OCI-LY1 (cell line): Measurements from ENCODE around the gene COL23A1.

Experiments used
- CTCF ChIP-seq: fragments of 200-600 bp; sonication (generic), shearing (Covaris generic); IDR thresholded peaks from 2 replicates; pipeline ENCODE4 v1.5.1; 2017; ENCODE audit warnings: mild to moderate bottlenecking, antibody characterized with exemption, low read length, moderate library complexity, mixed read lengths
- EZH2 ChIP-seq: fragments of 200-600 bp; sonication (generic), shearing (Covaris generic); IDR thresholded peaks from 2 replicates; pipeline ENCODE4 v1.8.0; 2017; ENCODE audit warnings: borderline replicate concordance, mixed run types, mild to moderate bottlenecking, antibody characterized with exemption, low read length, moderate library complexity, mixed read lengths

GRCh38 chr5:178324481-178325310 lies 265.5 kb downstream of the COL23A1 start:
- TF ChIP-seq CTCF (no peak), EZH2 (no peak)
